GM18861 (cell line): Measurements from ENCODE around the gene EIF2S1.
"Not testable (repeated sequence)": the region's sequence is repeated elsewhere in the genome, so short reads cannot be mapped to it uniquely, and the experiment has no call there.

Source experiments
- ATAC-seq: cut with Tn5 transposase; IDR thresholded peaks from one replicate; pipeline ENCODE4 v1.9.1; 2021; ENCODE audit not compliant: unreplicated experiment

EIF2S1 gene

DNA sequence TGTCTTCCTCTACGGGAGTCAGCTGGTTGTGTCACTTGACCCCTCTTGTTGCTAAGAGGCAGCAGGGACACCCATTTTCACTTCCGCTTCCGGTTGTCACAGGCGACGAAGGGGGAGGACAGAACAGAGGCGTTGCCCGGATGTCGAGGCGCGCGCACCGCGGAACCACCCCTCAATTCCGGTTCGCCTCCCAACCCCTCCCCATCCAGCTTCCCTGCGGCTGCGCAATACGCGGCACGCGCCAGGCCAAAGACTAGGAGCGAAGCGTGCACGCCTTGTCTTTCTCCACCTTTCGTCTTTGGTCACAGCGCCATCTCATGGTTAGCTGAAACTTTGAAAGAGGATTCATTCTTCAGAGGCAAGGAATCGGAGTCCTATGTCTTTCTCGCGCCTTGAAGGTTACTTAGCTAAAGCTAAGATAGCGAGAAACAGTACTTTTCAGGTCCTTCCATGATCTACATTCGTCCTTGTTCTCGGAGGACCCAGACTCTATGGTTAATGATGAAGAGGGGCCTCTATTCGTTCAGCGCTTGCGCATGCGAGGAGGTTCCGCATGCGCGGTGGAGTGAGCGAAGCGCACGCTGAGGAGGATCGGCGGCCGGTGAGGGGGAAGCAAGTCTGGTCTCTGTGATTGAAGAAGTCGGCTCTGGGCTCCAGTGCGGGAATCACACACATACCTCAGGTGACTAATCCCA lies at the start of gene EIF2S1, which contains the start of gene ATP6V1D:
EIF2S1 (plus strand) TSS at position 554 of the 695 bp plus-strand sequence. CDS start 4,440 bp downstream, outside the sequence.
ATP6V1D (minus strand) TSS at position 30 of the 695 bp plus-strand sequence. CDS start 106 bp downstream, outside the sequence.
- peak; percentile 79 for ATAC-seq

DNA sequence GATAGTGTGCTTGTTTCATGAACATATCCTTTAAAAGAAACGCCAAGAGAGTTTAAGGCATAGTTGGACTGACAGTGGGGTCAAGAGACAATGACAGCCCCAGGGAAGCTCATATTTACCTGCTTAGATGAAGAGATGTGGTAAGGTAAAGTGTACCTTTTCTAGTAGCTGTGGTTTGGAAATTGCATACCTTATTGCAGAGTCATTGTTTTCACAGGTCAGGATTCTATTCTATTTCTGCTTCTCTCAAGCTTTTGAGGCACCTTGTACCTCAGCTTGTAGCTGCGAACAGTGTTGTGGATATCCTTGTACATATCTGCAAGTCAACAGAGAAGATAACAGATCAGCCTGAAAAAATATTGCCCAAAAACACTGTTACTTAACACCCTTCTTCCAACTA lies 48.3 kb upstream of the EIF2S1 start:
- no peak for ATAC-seq

DNA sequence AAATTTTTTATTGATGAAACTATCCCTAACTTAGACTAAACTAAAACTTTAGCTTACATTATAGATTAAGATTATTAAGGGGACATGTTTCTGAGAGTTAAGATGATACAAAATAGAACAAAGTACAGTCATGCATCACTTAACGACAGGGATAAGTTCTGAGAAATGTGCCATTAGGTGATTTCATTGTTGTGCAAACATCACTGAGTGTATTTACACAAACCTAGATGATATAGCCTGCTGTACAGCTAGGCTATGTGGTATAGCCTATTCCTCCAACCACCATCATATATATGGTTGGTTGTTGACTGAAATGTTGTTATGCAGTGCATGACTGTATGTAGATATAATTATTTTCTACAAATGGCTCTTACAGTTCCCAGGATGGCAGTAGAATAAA lies 47.0 kb upstream of the EIF2S1 start:
- no peak for ATAC-seq

DNA sequence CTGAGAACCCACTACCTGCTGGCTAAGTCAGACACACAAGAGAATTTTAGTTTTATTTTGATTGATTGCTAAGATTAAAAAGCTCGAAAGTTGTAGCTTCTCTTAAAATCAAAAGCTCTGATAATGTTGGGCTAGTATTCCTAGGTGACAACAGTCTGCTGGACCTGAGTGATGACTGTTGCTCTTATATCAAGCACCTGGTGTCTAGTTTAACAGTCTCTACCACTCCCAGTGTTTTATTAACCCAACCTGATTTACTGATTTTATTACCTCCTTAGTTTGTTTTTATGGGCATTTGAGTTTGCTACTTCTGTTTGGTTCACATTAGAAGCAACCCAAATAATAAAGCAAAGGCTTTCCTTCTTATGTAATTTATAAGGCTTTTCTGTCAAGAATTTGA lies 42.3 kb upstream of the EIF2S1 start:
- ATAC-seq: no peak

DNA sequence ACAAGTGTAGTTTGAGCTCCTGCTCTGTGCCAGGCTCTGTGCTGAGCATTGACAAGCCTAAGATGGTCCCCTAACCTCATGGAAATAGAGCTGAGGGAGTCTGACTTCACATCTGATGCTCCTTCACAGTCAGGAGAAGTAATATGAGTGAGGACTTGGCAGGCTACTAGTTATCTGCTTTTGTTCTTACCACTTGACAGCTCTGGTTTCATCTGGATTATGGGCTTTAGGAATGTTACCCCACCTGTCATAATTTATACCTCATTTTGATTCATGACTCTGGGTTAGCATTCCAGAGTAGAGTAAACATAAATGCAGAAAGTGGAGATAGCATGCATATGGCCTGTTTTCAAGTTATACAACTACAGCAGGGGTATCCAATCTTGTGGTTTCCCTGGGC lies 41.0 kb upstream of the EIF2S1 start:
- no peak for ATAC-seq

DNA sequence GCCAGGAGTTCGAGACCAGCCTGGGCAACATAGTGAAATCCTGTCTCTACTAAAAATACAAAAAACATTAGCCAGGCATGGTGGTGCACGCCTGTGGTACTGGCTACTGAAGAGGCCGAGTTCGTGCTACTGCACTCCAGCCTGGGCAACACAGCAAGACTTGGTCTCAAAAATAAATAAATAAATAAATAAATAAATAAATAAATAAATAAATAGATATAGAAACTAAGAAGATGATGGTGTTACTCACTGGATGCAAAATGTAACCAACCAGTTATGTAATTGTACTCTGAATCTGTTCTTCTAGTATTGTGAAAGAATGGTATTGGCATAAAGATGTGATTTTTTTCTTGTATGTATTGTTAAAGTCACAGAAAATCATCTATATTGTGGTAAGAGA lies 30.5 kb upstream of the EIF2S1 start:
- ATAC-seq: not testable (repeated sequence)

DNA sequence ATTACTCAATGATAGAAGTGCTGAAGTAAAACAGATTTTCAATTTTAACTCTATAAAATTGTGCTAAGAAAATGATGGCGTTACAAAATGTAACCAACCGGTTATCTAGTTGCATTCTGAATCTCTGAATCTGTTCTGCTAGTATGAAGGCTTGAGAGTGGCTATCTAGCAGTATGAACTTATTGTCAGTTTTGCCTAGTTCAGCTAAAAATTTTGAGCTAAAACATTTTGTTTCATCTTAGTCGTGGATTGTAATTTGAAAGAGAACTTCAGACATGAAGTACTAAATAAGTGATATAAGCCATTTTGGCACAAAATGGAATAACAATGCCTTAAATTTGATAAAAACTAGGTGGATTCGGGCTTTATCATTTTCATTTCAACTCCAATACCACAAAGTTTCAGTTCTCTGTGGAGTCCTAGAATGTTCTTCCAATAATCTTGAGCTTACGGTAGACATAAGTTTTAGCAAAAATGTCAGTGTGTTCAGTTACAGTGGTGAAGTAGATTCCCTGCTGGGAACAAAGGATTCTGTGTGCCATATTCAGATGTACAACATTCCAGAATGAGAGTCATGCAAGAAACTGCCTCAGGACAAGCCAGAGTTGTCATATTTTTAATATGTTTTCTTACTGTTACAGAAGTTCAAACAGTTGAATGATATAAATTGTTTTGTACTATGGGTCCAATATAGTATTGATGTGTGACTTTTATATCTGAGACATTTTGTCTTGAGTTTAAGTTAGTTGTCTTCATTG lies 28.6 kb upstream of the EIF2S1 start:
- ATAC-seq: no peak

DNA sequence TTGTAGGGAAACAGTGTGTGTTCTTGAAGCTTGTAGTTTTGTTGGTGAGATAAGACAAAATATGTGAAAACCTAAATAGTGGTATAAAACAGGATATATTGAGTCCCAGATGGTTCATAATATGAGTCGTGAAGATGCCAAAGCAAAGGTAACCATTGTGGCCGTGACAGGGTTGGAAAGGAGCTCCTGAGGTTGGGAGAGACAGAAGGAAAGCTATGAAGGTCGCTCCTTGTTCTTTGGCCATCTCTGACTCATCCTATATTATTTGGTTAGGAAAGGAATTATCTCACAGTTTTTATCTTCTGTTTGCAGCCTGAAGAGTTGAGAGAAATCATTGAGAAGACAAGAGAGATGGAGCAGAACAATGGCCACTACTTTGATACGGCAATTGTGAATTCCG lies 27.7 kb upstream of the EIF2S1 start:
- no peak for ATAC-seq

DNA sequence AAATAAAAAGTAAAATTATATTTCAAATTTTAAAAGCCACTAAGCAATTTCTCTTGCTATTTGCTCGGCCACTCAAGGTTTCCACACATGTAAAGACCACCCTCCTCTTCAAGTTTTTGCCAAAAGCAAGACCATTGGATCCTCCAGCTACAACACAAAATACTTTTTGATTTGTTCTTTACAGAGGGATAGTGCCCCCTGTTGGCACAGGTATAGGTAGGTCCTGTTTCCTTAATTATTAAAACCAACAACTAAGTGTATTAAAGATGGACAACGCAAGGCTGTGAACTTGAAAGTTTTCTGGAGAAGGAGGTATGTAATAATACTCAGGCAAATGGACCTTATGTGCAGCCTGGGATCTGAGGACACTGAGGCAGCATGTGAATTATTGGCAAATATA lies 24.3 kb upstream of the EIF2S1 start:
- no peak for ATAC-seq

DNA sequence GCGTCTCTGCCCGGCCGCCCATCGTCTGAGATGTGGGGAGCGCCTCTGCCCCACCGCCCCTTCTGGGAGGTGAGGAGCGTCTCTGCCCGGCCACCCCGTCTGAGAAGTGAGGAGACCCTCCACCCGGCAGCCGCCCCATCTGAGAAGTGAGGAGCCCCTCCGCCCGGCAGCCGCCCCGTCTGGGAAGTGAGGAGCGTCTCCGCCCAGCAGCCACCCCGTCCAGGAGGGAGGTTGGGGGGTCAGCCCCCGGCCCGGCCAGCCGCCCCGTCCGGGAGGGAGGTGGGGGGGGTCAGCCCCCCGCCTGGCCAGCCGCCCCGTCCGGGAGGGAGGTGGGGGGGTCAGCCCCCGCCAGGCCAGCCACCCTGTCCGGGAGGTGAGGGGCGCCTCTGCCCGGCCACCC lies 18.9 kb upstream of the EIF2S1 start:
- ATAC-seq: not testable (repeated sequence)

DNA sequence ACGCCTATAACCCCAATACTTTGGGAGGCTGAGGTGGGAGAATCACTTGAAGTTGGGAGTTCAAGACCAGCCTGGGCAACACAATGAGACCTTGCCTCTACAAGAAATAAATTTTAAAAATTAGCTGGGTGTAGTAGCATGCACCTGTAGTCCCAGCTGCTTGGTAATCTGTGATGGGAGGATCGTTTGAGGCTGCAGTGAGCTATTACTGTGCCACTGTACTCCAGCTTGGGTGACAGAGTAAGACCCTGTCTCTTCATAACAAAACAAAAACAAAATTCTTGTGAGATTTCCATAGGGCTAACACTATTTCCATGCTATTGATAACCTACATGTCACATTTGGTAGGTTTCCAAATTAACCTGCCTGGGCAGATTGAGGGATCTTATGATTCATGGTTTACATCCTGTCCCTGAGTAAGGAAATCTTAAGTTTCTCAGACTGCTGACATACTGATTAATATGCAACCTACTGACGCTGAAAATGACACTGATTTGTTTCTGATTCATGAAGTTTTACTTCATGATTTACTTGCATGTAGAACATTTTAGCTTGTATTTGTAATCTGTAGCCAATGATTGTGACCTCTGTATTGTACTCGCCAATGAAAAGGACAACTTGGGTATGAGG lies 16.4 kb upstream of the EIF2S1 start:
- ATAC-seq: no peak

DNA sequence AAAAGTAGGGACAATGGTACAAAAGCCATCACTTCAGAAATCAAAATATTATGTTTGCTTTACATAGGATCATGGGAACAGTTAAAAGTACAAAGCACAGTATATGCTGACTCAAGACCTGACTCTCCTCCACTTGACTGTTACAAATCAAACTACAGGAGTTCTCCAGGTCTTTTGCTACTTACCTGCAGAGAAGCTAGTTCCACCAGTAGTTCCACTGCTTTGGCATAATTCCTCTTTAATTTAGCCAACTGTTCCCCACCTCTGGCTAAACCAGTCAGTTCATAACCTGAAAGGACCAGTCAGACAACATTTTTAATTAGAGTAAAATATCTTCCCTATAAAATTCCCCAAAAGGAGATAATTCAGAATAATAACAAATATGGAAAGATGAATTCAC lies 14.5 kb upstream of the EIF2S1 start:
- ATAC-seq: no peak

DNA sequence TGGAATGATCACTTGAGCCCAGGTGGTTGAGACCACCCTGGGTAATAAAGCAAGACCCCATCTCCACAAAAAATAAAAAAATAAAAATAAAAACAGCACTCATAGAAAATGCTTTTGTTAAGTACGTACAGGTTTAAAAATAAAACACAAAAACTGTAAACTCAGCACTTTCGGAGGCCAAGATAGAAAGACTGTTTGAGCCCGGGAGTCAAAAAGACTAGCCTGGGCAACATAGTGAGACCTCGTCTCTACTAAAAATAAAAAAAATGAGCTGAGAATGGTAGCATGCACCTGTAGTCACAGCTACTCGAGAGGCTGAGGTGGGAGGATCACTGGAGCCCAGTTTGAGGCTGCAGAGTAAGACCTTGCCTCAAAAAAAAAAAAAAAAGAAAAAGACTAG lies 8.1 kb upstream of the EIF2S1 start:
- ATAC-seq: no peak

DNA sequence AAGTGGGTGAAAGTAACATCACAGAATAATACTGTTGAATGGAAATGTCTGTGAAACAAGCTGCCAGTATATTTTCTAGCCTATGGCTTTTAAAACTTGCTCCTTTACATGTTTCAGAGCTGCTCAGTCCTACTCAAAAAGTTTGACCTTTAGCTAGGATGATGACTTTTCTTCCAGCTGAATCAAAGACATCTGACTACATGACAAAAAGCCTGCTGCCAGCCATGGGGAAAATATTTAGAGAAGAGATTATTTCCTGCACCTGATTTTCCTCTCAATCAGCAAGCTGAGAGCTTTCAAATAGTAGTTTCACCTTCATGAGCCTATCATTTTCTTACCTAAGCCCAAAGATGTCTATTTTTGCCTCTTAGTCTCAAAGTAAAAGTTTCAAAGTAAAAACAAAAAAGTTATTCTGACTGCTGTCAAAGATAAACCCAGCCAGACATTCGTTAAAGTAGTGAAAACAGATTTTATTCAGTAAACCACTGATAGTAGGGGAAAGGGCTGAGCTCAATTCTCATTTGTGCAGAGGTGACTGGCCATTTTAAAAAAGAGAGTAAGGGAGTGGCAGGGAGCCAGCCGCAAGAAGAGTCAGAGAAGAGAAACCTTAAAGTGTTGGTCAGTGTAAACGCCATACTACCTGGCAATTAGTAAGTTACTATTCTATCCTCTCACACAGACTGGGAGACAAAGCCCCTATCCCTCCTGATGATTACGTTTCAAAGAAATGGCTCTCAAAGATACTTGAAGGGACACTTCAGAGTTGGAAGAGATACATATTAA lies 2.8 kb upstream of the EIF2S1 start:
- ATAC-seq: no peak

DNA sequence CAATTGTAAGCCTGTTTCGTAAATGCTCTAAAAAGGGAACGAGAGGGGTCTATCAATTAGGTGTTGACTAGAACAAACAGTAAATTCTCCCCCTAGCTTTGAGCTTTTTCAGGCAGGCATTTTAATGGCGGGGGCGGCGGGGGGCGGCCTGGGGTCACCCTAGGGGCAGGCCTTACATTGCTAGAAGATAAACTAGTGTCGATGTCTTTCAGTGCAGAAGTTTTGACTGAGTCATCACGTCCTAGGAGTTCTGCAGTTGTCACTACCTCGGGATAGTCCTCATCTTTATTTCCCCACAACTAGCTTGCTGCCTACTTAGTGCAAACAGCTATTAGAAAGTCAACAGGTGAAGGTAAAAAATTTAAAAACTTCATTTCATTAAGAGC lies 2.2 kb upstream of the EIF2S1 start:
- ATAC-seq: no peak

DNA sequence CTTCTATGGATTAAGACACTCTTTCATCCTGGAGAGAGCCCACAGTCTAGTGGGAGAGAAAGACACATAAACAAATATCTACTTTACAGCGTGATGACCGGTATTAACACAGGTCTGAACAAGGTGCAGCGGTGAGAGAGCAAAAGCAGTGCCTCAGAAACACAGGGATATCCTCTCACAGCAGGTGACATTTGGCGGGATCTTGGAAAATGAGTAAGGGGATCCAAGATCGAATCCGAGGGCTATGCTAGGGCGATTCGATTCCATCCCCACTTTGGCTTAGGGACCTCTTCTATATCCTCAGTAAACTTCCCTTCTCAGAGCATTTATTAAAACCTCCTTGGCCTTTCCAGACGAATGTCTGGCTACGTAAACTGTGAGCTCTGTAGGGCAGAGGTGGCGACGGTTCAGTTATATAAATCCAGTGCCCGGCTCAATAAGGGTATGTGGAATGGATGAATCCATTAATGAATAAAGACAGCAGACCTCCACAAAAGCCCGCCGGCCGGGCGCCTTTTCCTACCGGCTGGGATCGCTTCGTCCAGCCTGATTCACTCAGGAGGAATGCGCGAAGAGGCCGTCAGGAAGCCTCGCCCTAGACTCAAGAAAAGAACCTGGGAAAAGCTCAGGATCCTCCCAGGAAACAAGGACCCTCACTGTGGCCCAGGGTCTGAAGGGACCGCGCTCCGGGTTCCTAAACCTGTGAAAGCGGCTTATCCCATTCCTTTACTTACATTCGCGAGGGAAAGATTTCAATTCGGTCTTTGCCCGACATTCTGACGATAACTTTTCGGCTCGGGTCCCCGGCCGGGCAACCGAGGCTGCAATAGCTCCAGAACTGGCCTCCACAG lies 979 bp upstream of the EIF2S1 start:
- ATAC-seq: no peak

DNA sequence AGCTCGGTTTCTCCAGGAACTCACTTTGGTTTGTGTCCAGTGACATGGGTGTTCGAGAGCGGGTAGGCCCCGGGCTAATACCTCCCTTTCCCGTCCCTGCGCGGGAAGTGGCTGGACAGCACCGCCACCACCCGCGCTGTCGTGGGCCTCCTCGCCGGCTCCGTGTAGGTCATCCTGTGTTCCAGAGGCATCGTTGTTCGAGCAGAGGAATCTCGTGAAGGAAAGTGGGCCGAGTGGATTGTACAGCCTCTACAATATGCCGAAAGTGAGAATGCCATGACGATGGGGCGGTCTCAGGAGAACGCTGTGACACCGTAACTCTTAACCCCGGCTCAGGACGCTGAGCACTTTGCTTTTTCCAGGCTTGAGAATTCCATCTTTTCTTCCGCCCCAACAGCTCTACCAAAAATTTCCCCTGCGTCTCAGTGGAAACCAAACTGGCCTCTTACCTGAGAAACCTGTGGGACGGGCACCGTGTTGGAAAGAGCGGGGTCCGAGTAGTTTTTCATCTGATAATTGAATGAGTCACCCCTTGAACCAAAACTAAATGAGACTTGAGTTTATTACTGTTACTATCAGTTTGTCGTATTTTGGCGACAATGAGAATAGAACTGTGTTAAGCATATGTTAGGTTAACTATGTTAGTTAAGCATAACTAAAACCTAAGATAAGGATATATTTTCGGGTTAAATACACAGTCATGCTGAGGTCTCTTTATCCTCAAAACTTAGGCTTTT lies 510 bp downstream of the EIF2S1 start:
- ATAC-seq: no peak

DNA sequence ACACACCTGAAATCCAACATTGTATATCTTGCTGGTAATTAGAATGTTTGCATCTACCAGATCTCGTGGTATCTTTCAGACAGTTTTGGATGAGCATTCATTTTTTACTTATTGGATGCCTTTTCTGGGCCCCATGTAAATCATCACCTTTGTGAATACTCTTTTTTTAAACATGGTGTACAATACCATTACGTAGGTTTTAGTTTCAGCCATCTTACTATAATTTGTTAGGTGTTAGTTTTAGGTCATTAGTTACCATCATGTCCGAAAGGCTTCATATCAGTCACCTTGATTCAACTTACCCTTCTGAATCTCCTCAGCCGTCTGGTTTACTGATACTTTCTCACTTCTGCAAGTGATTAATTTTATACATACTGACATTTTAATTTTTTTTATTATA lies 5.3 kb downstream of the EIF2S1 start:
- ATAC-seq: no peak

DNA sequence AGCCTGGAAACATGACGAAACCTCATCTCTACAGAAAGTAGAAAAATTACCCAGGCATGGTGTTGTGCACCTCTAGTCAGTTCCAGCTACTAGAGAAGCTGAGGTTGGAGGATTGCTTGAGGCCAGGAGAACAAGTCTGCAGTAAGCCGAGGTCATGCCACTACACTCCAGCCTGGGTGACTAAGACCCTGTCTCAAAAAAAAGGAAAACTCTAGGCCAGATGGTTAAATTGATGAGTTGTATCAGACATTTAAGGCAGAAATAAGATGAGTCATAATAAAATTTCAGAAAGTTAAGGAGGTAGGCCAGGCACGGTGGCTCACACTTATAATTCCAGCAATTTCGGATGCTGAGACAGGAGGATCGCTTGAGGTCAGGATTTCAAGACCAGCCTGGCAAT lies 10.7 kb downstream of the EIF2S1 start:
- ATAC-seq: no peak
